DND-41 (cell line): Measurements from ENCODE around the gene LTF.

Source experiments
- CTCF ChIP-seq: IDR thresholded peaks from 2 replicates; pipeline ENCODE4 v1.5.1; 2012; ENCODE audit warnings: borderline replicate concordance, low read length, moderate library complexity, mild to moderate bottlenecking; ENCODE audit not compliant: poor library complexity, severe bottlenecking; ENCODE audit errors: extremely low read depth
- EZH2 ChIP-seq: IDR thresholded peaks from 3 replicates; pipeline ENCODE4 v1.6.1; 2012; ENCODE audit warnings: borderline replicate concordance, low read depth, mild to moderate bottlenecking, moderate library complexity, low read length, inconsistent platforms; ENCODE audit not compliant: severe bottlenecking

GRCh38 chr3:46453526-46454208, 11.0 kb downstream of the LTF start:
- TF ChIP-seq CTCF (no peak), EZH2 (no peak)
